Measurements from ENCODE around the gene HSH2D. TPM values are rescaled to one million over a fixed set of nuclear protein-coding genes. Genes with fewer than 3 reads are reported as not detected.

Gene HSH2D
- total and polyA plus RNA-seq, 9 of the 15 experiments (the other 6 are each of a cell fraction or from before 2014, with no cell fraction given): 0.03 to 1.1 (median 0.35) TPM; not detected in 1

DNA sequence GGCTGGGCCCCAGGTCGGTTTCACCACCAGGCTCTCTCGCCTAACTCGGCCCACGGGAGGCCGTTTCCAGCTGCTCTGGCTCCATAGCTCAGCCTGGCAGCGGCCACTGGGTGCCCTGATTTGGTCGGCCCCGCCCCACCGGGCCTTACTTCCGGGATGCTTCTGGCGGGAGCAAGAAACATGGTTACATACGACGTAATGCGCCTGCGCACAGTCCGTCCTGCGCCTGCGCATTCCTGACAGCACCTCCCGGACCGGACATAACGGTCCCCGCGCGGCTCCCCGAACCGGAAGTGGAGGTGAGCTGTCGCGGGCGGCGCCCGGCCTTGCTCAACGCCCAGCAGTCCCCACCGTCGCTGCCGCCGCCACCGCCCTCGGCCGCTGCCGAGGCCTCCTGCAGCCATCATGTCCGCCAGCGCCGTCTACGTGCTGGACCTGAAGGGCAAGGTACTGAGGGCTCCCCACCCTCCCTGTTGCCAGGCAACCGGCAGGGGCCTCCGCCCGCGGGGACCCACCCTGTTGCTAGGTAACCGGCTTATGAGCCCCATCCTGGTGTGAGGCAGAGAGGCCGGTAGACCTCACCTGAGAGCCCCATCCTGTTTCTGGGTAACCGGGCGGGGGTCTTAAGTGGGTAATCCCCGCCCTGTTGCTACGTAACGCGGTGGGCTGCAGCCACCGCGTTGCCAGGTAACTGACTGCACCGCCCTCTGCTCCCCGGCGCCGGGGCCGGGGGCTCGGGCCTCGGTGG, 54.3 kb downstream of the HSH2D start, which contains the start of gene AP1M1 (continued):
- peak in 1 of 2 experiments; percentile 55; a peak in 2 of 4 replicates for TF ChIP-seq SIN3A (IDR thresholded peaks at IDR 0.05; ENCODE audit: borderline replicate concordance in 2 of 2, control insufficient read depth in 1 of 2, low read depth in 2 of 2, low read length in 2 of 2)
- TF ChIP-seq STAT6 (CRISPR knock-in tag; IDR thresholded peaks at IDR 0.05): no peak
- TF ChIP-seq ZNF695 (CRISPR knock-in tag; IDR thresholded peaks at IDR 0.05): no peak
- TF ChIP-seq EP300 (IDR thresholded peaks at IDR 0.05; ENCODE audit: low read length): no peak
- TF ChIP-seq ZNF77 (CRISPR knock-in tag; IDR thresholded peaks at IDR 0.05): no peak
- peak; percentile 76 for TF ChIP-seq POU5F1 (IDR thresholded peaks at IDR 0.05; ENCODE audit: borderline replicate concordance, low read depth, low read length, partially characterized antibody)
- TF ChIP-seq, protein P1, sequence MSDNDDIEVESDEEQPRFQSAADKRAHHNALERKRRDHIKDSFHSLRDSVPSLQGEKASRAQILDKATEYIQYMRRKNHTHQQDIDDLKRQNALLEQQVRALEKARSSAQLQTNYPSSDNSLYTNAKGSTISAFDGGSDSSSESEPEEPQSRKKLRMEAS (CRISPR knock-in tag; IDR thresholded peaks at IDR 0.05): peak; percentile 46; the same call in 1 of the 2 replicates
- no peak for TF ChIP-seq FUS (optimal IDR thresholded peaks at IDR 0.05; ENCODE audit: low read depth, low read length)
- TF ChIP-seq, protein P2, sequence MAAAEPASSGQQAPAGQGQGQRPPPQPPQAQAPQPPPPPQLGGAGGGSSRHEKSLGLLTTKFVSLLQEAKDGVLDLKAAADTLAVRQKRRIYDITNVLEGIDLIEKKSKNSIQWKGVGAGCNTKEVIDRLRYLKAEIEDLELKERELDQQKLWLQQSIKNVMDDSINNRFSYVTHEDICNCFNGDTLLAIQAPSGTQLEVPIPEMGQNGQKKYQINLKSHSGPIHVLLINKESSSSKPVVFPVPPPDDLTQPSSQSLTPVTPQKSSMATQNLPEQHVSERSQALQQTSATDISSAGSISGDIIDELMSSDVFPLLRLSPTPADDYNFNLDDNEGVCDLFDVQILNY (CRISPR knock-in tag; IDR thresholded peaks at IDR 0.05): no peak
- no peak for TF ChIP-seq SP2 (IDR thresholded peaks at IDR 0.05; ENCODE audit: extremely low read depth, low read depth, low read length, poor library complexity, severe bottlenecking)
- TF ChIP-seq MXI1 (IDR thresholded peaks at IDR 0.05; ENCODE audit: low read depth, low read length): peak; percentile 71; the same call in 1 of the 2 replicates
- TF ChIP-seq KLF13 (tag; IDR thresholded peaks at IDR 0.05; ENCODE audit: borderline replicate concordance, low read depth): 0 out of 2 replicates have a peak, but pooled peaks have one; percentile 34
- no peak for TF ChIP-seq CBFB (CRISPR knock-in tag; IDR thresholded peaks at IDR 0.05)
- no peak for TF ChIP-seq ATF1 (CRISPR knock-in tag; IDR thresholded peaks at IDR 0.05)
- peak; percentile 64 for TF ChIP-seq ATF1 (tag; IDR thresholded peaks at IDR 0.05)
- TF ChIP-seq FOXK1 (CRISPR knock-in tag; IDR thresholded peaks at IDR 0.05; ENCODE audit: borderline replicate concordance): 0 out of 2 replicates have a peak, but pooled peaks have one; percentile 61
- no peak for TF ChIP-seq SIX5 (IDR thresholded peaks at IDR 0.05; ENCODE audit: borderline replicate concordance in 1 of 2, insufficient read depth in 1 of 2, low read depth in 1 of 2, low read length in 2 of 2)
- no peak for TF ChIP-seq ERF (CRISPR knock-in tag; IDR thresholded peaks at IDR 0.05)
- peak; percentile 7; the same call in 1 of the 2 replicates for TF ChIP-seq ZEB2 (IDR thresholded peaks at IDR 0.05)
- TF ChIP-seq ZNF274 (IDR thresholded peaks at IDR 0.05; ENCODE audit: borderline replicate concordance, low read depth, low read length): 0 out of 2 replicates have a peak, but pooled peaks have one; percentile 8
- no peak for TF ChIP-seq XRCC3 (IDR thresholded peaks at IDR 0.05)
- peak; percentile 69 for TF ChIP-seq POLR2B (IDR thresholded peaks at IDR 0.05; ENCODE audit: low read depth, partially characterized antibody)
- no peak for TF ChIP-seq ZC3H8 (IDR thresholded peaks at IDR 0.05)
- no peak for TF ChIP-seq TAL1 (IDR thresholded peaks at IDR 0.05)
- no peak for TF ChIP-seq RBM17 (IDR thresholded peaks at IDR 0.05; ENCODE audit: borderline replicate concordance, low read depth, low read length)
- TF ChIP-seq SAFB (IDR thresholded peaks at IDR 0.05; ENCODE audit: borderline replicate concordance, low read depth, low read length): no peak

Data from K562 (cell line).